HL-60 (cell line): ENCODE results near the gene RNF227.

Experiments
- CTCF ChIP-seq: IDR thresholded peaks from one replicate; pipeline ENCODE4 v1.5.1; 2011; ENCODE audit warnings: low read length, control low read depth, inconsistent platforms; ENCODE audit not compliant: insufficient read depth
- POLR2AphosphoS5 ChIP-seq: IDR thresholded peaks from 2 replicates; pipeline ENCODE4 v1.6.1; 2012; ENCODE audit warnings: low read depth

GRCh38 chr17:7909089-7909488, 7.0 kb downstream of the RNF227 start:
- TF ChIP-seq CTCF (no peak), POLR2AphosphoS5 (no peak)
